GM12865 (cell line): Measurements from ENCODE around the gene PKN2.

Experiments used
- DNase-seq: peaks from one replicate; pipeline ENCODE4 v3.0.0; 2010; ENCODE audit warnings: low read depth
- H3K4me3 ChIP-seq: 2 replicates; pipeline ENCODE4 v1.5.1; 2011; ENCODE audit warnings: mild to moderate bottlenecking, low read depth, low read length, control low read depth
- CTCF ChIP-seq: IDR thresholded peaks from 2 replicates; pipeline ENCODE4 v1.5.1; 2011; ENCODE audit warnings: low read length, control low read depth, low read depth, inconsistent platforms; ENCODE audit not compliant: insufficient read depth; ENCODE audit errors: missing control alignments

PKN2 gene

GRCh38 chr1:88683541-88684481 lies at the start of gene PKN2:
TSS of gene PKN2 (plus strand) at chr1:88684273. CDS start at chr1:88684581, 308 bp downstream.
- peak; percentile 3 for TF ChIP-seq CTCF
- H3K4me3 ChIP-seq: peak within 1 kb of the TSS; percentile 87
- peak; percentile 99 for DNase-seq

- TF ChIP-seq CTCF: no peak
- no peak for DNase-seq
- no peak overlapping the region for H3K4me3 ChIP-seq
These were observed 49.5 kb upstream of the PKN2 start for GRCh38 chr1:88634538-88634937.

DNA sequence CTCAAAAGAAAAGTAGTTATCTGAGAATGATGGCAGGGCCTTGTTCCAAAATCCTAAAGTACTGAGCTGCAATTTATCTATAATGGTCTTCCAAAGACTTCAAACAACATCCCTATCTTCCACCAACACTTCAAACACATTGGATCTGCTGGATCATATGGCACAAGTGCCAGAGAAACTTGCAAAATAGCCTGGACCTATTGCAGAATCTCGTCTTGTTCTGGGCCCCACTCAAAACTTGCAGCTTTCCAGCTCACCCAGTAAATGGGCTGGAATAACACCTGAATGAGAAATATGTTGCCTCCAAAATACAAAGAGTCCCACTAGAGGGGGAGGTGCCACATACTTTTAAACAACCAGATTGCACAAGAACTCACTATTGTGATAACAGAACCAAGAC lies 44.0 kb upstream of the PKN2 start:
- no peak for DNase-seq
- H3K4me3 ChIP-seq: no peak overlapping the region
- no peak for TF ChIP-seq CTCF

GRCh38 chr1:88645886-88646285 lies 38.2 kb upstream of the PKN2 start:
- TF ChIP-seq CTCF: no peak
- H3K4me3 ChIP-seq: no peak overlapping the region
- DNase-seq: no peak

GRCh38 chr1:88646476-88647248 lies 37.4 kb upstream of the PKN2 start:
- no peak for TF ChIP-seq CTCF
- no peak for DNase-seq
- H3K4me3 ChIP-seq: no peak overlapping the region

DNA sequence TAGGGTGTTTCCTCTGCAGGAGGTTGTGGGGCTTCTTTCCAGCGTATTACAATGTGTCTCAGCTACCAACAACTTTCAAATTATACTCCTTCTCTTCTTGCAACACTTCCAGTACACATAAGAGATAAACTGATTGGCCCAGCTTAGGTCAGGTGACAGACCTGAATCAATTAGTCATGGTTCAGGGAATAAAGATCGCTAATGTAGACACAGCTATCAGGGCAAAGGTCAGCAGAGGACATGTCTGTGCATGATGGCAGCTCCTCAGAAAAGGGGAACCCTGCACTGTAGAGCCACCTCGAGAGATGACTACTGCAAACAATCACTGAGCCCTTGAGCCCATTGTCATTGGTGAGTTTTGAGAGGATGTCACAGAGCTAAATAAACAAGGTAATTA lies 36.8 kb upstream of the PKN2 start:
- peak; percentile 10 for DNase-seq
- TF ChIP-seq CTCF: no peak
- H3K4me3 ChIP-seq: no peak overlapping the region
